ENCODE measurements around the gene POLR1G. TPM values are rescaled to one million over a fixed set of nuclear protein-coding genes. Genes with fewer than 3 reads are reported as not detected.
A peak's percentile ranks its signal among the peaks of the same experiment; 100 is the strongest.

POLR1G gene
- total and polyA plus RNA-seq, 9 of the 15 experiments (the other 6 are each of a cell fraction or from before 2014, with no cell fraction given) = 3.0 to 50.1 (median 27.4) TPM

DNA sequence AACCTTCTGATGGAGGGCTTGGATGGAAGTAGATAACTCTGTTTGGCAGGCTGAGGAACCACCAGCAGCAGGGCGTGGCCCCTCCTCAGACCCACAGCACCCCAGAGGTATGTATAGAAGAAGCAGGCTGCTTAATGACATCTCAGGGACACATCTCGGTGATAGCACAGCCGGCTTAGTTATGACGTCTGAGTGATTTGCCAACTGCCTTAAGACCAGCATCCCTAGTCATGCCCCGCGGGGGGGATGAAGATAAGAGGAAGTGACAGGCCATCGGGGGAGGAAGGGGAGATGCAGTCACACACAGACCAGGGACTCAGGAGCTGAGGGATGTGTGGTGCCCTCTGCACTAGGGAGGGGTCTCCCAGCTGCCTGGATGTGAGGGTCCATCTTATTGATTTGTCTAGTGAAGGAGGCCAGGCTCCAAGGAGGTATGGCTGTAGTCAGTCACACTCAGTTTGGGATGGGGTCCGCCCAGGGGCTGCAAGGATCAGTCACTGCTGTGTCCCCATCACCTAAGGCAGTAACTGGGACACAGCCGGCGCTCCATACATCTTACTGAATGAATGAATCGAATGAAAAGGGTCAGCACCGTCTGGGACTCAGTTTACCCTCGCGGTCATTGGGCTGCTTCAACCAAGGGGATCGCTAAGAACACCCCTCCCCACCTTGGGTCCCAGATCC is 36.5 kb downstream of the POLR1G start (continued):
- TF ChIP-seq, protein P1, sequence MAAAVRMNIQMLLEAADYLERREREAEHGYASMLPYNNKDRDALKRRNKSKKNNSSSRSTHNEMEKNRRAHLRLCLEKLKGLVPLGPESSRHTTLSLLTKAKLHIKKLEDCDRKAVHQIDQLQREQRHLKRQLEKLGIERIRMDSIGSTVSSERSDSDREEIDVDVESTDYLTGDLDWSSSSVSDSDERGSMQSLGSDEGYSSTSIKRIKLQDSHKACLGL (CRISPR knock-in tag; IDR thresholded peaks at IDR 0.05; ENCODE audit: borderline replicate concordance, poor library complexity, severe bottlenecking) = no peak
- TF ChIP-seq KLF13 (tag; IDR thresholded peaks at IDR 0.05; ENCODE audit: borderline replicate concordance, low read depth) = no peak
- no peak for TF ChIP-seq ZNF146 (CRISPR knock-in tag; IDR thresholded peaks at IDR 0.05; ENCODE audit: unreplicated experiment)
- TF ChIP-seq RBM14 (IDR thresholded peaks at IDR 0.05; ENCODE audit: borderline replicate concordance, insufficient read depth, low read depth, low read length) = no peak
- TF ChIP-seq ZNF766 (CRISPR knock-in tag; conservative IDR thresholded peaks at IDR 0.05) = no peak
- TF ChIP-seq, protein P2, sequence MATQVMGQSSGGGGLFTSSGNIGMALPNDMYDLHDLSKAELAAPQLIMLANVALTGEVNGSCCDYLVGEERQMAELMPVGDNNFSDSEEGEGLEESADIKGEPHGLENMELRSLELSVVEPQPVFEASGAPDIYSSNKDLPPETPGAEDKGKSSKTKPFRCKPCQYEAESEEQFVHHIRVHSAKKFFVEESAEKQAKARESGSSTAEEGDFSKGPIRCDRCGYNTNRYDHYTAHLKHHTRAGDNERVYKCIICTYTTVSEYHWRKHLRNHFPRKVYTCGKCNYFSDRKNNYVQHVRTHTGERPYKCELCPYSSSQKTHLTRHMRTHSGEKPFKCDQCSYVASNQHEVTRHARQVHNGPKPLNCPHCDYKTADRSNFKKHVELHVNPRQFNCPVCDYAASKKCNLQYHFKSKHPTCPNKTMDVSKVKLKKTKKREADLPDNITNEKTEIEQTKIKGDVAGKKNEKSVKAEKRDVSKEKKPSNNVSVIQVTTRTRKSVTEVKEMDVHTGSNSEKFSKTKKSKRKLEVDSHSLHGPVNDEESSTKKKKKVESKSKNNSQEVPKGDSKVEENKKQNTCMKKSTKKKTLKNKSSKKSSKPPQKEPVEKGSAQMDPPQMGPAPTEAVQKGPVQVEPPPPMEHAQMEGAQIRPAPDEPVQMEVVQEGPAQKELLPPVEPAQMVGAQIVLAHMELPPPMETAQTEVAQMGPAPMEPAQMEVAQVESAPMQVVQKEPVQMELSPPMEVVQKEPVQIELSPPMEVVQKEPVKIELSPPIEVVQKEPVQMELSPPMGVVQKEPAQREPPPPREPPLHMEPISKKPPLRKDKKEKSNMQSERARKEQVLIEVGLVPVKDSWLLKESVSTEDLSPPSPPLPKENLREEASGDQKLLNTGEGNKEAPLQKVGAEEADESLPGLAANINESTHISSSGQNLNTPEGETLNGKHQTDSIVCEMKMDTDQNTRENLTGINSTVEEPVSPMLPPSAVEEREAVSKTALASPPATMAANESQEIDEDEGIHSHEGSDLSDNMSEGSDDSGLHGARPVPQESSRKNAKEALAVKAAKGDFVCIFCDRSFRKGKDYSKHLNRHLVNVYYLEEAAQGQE (IDR thresholded peaks at IDR 0.05; ENCODE audit: borderline replicate concordance) = no peak
- TF ChIP-seq, protein P2 (CRISPR knock-in tag; IDR thresholded peaks at IDR 0.05; ENCODE audit: low read depth) = no peak
- TF ChIP-seq TFAM (CRISPR knock-in tag; conservative IDR thresholded peaks at IDR 0.05) = no peak
- no peak for TF ChIP-seq SAFB2 (IDR thresholded peaks at IDR 0.05; ENCODE audit: borderline replicate concordance, low read depth, low read length, severe bottlenecking)
- TF ChIP-seq SLC30A9 (CRISPR knock-in tag; IDR thresholded peaks at IDR 0.05) = no peak
- TF ChIP-seq ZC3H11A (IDR thresholded peaks at IDR 0.05; ENCODE audit: low read depth, low read length) = no peak
- TF ChIP-seq, protein P3, sequence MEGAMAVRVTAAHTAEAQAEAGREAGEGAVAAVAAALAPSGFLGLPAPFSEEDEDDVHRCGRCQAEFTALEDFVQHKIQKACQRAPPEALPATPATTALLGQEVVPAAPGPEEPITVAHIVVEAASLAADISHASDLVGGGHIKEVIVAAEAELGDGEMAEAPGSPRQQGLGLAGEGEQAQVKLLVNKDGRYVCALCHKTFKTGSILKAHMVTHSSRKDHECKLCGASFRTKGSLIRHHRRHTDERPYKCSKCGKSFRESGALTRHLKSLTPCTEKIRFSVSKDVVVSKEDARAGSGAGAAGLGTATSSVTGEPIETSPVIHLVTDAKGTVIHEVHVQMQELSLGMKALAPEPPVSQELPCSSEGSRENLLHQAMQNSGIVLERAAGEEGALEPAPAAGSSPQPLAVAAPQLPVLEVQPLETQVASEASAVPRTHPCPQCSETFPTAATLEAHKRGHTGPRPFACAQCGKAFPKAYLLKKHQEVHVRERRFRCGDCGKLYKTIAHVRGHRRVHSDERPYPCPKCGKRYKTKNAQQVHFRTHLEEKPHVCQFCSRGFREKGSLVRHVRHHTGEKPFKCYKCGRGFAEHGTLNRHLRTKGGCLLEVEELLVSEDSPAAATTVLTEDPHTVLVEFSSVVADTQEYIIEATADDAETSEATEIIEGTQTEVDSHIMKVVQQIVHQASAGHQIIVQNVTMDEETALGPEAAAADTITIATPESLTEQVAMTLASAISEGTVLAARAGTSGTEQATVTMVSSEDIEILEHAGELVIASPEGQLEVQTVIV (CRISPR knock-in tag; IDR thresholded peaks at IDR 0.05; ENCODE audit: borderline replicate concordance) = no peak
- TF ChIP-seq MBD2 (IDR thresholded peaks at IDR 0.05; ENCODE audit: borderline replicate concordance, low read depth) = no peak; the same call in 1 of the 2 replicates
- TF ChIP-seq, protein P4, sequence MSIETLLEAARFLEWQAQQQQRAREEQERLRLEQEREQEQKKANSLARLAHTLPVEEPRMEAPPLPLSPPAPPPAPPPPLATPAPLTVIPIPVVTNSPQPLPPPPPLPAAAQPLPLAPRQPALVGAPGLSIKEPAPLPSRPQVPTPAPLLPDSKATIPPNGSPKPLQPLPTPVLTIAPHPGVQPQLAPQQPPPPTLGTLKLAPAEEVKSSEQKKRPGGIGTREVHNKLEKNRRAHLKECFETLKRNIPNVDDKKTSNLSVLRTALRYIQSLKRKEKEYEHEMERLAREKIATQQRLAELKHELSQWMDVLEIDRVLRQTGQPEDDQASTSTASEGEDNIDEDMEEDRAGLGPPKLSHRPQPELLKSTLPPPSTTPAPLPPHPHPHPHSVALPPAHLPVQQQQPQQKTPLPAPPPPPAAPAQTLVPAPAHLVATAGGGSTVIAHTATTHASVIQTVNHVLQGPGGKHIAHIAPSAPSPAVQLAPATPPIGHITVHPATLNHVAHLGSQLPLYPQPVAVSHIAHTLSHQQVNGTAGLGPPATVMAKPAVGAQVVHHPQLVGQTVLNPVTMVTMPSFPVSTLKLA (conservative IDR thresholded peaks at IDR 0.05) = peak in 1 of 2 experiments; percentile 53; a peak in 3 of 4 replicates

Measured in K562 (cell line).